Fibroblast of skin of back (primary cell): ENCODE results near the gene NKAIN4.
"Not testable (repeated sequence)": the region's sequence is repeated elsewhere in the genome, so short reads cannot be mapped to it uniquely, and the experiment has no call there.

ENCODE experiments used
- DNase-seq: peaks from one replicate; pipeline ENCODE4 v3.0.0-alpha.2; 2013

The NKAIN4 gene

DNA sequence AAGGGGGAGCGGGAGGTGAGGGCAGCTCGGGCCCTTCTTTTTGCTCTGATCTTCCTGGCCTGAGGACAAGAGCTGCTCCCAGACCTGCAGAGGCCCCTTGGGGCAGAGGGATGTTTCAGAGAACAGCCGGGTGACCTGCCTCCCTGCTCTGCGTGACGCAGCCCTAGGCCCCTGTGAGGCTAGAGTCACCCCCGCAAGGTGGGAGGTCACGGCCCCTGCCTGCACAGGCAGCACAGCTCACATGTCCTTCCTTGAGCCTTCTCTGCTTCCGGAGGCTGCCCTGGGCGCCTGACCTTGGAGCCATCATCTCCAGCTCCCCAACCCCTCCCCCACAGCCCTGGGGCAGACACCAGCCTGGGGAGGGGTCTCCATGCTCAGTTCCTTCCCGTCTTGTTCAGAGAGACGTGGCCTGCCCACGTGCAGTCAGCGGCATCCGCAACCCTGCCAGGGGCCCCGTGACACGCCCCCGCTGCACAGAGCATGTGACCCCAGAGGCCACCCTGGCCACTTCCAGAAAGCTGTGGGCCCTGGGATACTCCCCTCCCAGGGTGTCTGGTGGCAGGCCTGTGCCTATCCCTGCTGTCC is 18.8 kb downstream of the NKAIN4 start, which contains the start of gene BIRC7:
Gene BIRC7, plus strand, starts transcription at position 507 of the 585 bp plus-strand sequence. CDS start 192 bp downstream, outside the sequence.
- no peak for DNase-seq

DNA sequence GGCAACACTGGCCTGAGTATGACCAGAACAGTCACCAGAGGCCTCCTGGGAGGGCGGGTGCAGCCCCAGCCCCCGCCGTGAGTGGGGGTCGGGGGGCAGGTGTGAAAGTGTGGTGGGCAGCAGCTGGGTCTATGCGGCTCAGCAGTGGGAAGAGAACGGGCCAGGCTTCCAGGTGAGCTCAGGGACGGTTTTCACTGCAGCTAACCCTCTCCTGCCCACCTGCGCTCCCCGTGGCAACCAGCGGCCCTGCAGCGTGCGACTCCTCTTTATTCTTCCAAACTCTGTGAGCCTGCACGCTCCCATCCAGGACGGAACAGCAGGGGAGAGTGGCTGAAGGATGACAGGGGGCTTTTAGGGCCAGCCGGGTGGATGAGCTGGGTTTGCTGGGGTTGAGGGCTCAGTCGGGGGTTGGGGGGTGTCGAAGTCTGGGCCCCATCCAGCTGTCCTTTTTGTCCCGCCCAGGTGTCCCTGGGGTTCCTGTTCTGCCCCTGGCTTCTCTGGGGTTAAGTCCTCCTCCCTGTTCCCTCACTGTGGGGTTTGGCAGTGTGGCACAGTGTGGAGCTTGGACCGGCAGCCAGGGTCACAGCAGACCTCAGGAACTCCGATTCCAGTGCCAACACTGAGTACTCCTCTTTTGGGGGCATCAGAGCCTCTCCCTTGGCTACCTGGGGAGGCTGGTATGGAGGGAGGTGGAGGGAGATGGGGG is 19.4 kb downstream of the NKAIN4 start:
- no peak for DNase-seq

DNA sequence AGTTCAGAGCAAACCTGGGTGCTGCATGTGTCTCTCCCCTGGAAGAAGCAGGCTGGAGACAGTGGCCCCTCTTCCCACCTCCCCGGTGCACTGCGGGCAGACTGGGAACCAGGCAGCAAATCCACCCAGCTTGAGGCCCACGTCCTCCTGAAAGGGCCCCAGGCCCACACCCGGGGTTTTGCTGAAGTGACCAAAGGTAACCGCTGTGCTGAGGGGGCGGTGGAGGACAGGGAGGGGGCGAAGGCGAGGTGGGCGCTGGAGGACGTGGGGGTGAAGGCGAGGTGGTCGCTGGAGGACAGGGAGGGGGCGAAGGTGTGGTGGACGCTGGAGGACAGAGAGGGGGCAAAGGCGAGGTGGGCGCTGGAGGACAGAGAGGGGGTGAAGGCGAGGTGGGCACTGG is 20.3 kb downstream of the NKAIN4 start:
- DNase-seq: no peak

DNA sequence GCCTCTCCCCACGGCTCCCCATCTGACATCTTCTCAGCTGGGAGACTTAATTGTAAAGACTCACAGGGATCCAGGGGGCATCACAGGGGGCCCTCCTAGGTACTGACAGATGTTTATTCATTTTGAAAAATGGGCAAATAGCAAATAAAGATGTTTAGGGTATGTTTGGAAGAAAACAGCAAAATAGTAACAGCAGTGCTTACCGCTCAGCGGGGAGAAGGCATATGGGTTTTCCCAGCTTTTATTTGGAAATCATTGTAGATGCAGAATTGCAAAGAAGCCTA is 21.3 kb downstream of the NKAIN4 start:
- no peak for DNase-seq

DNA sequence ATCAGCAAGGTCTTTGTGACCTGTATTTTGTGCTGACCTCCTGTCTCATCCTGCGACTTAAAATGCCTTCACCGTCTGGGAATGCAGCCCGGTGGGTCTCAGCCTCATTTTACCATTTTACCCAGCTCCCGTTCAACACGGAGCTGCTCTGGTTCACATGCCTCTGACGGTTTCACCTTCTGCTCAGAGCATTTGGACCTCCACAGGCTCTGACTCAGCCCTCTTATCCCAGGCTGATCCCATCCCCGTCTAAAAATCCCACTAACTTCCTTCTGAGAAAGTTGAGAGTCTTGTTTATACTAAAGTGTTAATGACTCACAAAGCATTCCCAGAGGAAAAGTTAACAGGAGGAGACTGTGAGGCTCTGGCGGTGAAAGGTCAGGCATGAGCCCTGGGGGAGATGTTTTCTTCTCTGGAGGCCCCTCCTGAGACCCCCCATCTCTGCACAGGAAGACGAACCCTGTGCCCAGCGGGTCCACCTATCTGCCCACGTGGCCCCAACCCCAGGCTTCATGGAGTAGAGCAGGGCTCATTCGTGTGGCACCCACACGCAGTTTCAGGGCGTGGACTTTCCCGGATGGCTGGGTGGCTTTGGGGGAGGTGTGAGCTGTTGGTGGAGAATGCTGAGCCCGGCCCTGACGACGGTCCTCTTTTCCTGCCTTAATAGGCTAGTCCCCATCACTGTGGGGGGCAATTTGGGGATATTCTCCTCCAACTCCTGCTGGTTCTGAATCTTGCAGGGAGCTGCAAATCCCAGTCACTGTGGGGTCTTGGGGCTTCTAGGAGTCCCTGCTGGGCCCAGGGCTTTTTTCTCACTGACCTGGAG is 21.8 kb downstream of the NKAIN4 start:
- DNase-seq: peak; percentile 99

DNA sequence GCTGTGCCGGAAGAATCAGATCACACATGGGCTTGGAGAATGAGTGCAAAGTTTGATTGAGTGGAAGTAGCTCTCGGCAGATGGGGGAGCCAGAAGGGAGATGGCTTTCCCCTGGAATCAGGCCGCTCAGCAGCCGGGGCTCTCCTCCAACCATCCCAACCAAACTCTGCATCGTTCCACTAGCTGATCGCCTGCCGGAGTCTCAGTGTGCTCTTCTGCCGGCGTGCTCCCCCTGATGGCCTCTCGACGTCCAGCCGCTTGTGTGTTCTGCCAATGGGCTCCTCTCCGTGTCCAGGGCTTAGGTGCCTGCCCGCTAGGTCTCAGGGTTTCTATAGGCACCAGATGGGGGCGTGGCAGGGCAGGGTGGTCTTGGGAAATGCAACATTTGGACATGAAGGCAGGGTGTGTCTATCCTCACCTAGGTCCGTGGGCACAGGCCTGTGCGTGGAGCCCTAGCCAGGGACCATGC is 23.4 kb downstream of the NKAIN4 start:
- peak; percentile 77 for DNase-seq

DNA sequence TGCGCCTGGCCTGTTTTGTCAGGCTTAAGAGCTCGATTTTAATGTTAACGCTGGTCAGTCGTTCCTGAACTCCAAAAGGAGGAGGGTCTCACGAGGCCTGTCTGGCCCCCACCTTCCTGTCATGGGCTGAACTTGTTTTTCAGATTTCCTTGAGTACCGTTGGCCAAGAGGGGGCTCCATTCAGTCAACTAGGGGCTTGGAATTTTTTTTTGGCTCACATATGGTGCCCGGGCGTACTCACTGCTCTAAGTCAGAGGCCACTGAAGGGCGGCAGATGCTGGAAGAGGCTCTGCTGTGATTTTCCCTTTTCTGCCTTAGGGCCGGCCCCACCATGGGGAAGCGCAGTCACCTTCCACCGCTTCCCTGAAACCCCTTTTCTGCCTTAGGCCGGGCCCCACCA is 25.5 kb downstream of the NKAIN4 start:
- no peak for DNase-seq

DNA sequence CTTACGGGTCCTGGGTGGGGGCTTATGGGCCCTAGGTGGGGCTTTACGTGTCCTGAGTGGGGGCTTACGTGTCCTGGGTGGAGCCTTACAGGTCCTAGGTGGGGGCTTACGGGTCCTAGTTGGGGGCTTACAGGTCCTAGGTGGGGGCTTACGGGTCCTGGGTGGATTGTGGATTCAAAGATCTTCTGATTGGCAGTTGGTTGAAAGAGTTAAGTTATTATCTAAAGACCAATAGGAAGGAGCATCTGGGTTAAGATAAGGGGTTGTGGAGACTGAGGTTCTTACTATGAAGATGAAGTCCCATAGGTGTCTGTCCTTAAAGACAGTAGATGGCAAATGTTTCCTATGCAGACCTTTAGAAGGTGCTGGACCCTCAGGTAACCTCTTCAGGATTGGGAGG is 27.0 kb downstream of the NKAIN4 start:
- no peak for DNase-seq

DNA sequence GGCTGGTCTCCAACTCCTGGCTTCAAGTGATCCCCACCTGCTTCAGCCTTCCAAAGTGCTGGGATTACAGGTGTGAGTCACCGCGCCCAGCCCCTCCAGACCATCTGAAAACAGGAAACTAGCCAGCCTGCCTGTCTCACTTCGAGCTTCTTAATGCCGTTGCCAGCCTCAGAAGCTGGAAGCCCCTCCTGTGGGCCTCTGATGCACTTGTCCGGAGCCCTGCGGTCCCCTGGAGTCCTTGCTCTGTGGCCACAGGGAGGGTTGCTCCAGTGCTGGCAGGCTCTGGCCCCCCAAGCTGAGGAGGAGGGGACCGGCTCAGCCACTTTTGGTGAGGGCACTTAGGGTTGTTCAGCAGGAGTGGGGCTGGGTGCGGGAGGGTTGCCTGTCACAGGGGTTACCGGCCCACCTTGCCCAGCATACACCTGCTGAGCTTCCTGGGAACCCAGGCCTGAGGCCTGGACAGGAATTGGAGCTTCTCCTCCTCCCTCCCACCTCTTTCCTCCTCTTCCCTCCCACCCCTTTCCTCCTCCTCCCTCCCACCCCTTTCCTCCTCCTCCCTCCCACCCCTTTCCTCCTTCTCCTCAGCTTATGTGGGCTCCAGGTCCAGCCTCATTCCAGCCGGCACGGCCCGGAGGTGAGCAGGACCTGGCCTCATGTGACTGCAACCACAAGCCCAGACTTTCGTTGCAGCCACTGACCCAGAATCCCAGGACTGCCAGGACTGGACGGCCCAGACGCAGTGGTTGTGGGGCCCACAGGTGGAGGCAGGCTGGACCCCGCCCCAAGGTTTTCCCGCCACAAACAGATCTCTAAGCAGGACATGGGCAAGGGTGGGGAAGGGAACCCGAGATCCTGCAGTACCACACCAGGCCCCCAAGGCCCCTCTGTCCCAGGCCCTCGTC is 28.0 kb downstream of the NKAIN4 start:
- no peak for DNase-seq

DNA sequence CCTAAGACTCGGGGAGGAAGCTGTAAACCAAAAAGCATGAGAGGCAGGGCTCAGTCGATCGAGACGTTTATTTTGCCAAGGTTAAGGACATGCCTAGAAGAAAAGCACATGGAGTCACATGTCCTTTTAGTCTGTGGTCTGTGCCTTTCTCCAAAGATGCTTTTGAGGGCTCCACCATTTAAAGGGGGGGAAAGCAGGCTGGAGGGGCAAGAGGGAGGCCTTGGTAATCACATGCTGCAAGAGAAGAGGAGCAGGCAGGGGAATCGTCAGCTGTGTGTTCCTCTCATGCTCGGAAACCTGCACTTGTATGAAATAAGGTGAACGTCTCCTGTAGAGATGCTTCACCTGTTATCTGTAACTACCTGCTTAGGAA is 29.2 kb downstream of the NKAIN4 start:
- DNase-seq: no peak

DNA sequence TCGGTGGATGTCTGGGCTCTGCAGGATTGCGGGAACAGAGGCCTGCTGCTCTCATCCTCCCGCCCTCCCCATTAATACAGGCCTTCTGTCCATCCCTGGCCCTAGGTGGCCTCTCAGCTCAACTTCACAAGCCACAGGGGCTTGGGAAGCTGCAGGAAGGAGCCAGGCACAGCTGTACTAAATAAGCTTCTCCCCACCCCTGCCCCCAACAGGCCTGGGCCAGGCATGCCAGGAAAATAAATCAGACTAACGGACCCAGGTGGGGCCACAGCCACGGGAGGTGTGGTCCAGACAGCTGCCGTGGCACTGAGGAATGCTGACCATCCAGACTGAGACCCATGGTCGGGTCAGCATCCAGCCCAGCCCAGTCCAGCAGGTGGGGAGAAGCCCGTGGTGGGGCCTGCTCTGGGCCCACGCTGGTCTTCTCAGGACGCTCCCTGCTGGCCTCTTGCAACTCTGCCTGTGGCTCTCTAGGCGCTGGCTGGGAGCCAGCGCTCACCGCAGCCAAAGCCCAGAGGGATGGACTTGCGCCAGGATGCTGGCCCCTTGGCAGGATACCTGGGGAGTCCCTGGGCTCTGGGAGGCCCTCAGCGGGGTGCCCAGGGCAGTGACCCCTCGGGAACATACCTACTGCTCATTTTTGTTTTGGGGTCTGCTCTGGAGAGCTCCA is 29.7 kb downstream of the NKAIN4 start:
- DNase-seq: peak; percentile 59

DNA sequence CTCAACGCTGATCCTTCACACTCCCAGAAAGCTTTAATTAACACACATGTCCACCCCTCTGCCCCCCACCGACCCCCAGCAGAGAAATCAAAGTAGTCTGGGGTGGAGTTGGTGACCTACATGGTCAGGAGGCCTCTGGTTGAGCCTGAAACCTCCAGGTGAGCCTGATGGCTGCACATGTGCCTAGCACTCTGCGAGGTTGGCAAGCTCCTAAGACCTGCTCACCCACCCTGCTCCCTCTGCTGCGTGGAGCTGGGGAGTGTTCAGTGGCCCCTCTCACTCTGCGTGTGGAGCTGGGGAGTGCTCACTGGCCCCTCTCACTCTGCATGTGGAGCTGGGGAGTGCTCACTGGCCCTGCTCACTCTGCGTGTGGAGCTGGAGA is 30.4 kb downstream of the NKAIN4 start:
- no peak for DNase-seq

DNA sequence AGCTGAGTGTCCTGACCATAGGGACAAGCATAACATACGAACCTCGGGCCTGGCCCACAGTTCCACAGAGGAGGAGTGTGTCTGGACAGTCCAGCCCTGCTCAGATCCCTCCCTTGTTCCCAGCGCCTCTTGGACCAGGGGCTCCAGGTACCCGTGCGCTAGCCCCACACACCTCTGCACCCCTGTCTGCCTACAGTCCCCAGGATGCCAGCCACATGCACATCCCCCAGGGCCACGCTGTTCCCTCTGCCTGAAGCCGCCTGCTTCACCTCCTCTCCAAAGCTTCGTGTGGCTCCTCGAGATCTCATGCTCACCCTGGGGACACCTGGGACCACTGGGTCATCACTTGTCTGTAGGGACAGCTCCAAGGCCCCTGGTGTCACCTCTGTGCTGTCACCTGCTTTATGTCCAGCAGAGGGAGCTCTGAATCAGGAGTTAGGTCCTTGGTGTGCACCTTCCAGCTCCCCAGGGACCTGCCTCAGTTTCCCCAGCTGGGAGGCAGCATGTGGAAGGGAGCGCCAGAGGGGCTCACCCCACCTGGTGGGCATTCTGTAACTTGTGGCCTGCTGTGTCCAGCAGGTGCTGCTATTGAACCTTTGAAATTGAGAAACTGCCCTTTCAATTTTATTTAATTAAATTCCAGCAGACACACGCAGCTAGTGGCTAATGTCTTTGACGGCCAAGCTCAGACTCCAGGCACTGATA is 31.0 kb downstream of the NKAIN4 start:
- peak; percentile 50 for DNase-seq

DNA sequence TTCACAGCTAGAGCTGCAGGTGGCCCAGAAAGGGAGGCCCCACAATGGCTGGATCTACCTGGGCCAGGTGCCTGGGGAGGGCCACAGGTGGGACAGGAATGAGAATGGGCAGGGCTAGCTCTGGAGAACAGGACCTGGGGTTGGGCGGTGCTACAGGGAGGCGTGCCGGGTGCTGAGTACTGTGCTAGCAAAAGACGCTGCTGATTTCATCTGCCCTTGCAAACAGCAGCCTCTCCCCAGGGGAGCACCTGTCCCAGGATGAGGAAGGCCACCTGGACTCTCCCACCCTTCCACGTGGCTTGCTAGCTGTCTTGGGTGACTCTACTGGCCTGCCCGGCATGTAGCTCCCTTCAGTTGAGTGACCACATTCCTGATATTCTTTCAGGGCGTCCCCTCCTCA is 31.7 kb downstream of the NKAIN4 start:
- no peak for DNase-seq

DNA sequence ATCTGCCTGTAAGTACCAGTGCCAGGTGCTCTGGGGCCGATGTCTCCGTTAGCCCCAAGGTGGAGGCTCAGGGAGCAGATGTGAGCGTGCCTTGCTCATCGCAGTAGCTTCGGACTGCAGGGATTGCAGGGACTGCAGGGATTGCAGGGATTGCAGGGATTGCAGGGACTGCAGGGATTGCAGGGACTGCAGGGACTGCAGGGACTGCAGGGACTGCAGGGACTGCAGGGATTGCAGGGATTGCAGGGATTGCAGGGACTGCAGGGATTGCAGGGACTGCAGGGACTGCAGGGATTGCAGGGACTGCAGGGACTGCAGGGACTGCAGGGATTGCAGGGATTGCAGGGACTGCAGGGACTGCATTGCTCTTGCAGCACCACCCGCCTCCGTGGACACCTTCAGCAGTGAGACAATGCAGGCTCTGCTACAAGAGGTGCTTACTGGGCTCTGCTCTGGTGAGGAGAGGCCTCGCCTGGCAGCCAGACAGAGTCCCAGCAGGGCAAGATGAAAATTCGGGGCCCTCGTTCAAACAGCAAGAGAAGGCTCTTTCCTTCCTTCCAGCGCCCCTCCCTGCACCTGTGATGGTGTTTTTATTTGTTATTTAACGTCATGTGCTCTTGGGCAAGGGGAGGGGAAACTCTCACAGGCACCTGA is 32.7 kb downstream of the NKAIN4 start:
- not testable (repeated sequence) for DNase-seq

DNA sequence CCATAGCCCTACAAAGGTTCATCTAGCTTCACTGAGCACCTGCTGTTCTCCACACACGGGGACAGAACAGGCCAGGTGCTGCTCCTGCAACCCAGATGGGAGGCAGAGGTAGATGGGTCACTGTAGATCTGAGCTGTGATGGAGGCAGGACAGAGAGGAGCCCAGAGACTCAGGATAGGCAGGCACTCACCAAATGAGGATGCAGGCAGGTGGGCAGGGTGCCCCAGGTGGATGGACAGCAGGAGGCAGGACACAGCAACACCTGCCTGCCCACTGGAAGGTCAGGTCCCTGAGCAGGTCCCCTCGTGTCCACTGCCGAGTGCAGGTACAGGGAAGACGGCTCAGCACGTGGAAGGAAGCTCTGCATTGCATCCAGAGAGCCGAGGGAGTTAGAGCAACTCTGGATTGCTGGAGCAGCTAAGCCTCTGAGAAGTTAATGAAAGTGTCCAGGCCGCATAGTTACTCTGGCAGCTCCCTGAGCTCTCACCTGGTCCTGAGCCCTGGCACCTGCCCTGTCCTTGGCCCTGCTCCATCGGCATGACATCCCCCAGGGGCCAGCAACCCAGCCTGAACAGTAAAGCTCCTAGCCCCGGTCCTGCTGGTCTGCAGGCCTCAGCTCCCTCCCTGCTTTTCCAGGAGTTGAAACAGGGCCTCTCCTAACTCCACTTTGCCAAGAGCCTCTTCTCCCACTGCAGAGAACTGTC is 33.4 kb downstream of the NKAIN4 start:
- no peak for DNase-seq

DNA sequence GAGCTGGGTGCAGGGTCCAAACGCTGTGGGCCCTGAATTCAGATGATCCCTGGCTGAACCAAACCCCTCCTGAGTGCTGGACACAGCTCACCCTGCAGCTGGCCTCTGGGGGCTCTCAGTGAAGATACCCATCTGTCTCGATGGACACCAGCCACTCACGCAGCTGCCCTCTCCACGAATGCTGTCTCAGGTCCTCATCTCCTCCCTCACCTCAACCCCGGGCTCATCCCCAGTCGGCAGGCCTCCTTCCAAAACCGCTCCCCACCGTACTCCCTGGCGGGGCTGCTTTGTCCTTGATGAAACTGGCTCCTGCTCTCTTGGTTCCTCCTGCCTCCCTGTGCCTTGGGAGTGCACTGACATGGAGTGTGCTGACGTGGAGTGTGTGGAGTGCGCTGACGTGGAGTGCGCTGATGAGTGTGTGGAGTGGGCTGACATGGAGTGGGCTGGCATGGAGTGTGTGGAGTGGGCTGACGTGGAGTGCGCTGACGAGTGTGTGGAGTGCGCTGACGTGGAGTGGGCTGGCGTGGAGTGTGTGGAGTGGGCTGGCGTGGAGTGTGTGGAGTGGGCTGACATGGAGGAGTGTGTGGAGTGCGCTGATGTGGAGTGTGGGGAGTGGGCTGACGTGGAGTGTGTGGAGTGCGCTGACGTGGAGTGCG is 34.3 kb downstream of the NKAIN4 start:
- no peak for DNase-seq

DNA sequence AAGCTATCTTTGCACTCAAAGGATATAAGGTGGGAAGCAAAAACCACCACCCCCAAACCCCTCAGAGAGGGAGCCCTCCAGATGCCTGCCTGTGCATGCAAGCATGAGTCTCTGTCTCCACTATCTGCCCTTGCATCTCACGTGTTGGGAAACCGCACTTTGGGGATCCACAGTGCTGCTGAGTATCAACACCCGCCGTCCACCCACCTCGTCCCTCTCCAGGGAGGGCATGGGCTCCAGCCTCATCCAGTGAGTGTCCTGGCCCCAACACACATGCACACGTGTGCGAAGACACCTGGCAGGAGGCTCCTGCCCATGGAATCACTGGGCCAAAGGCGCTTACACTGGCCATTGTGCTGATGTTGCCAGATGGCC is 34.8 kb downstream of the NKAIN4 start:
- no peak for DNase-seq

DNA sequence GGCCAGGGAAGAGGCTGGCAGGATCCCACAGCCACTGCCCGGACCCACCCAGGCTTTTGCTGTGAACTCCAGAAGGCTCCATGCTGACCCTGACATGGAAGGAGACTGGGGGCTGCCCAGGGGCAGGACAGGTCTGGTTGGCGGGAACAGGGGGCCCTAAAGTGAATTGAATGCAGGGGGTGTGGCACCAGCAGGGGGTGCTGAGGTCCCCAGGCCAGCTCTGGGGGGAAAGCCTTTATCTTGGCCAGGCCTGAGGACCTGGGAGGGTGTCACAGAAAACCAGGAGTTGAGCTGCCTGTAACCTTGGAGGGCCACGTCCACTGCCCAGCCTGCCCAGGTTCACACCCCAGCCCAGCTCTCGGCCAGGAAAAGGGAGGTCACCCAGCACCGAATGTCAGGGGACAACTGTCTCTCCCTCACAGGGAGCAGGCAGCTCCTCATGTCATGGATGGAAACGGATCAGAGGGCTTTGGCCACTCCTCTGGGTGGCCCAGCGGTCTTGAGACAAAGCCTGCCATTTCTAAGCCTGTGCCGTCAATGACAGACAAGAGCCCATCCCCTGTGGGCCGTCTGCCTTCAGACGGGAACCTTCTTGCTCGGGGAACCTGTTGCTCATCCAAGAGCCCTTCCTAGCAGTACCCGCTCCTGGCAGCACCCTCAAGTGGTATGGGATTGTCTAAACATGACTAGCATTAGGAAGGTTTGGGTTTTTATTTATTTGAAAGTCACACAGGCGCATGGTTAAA is 35.4 kb downstream of the NKAIN4 start:
- DNase-seq: no peak
